Mucosa of stomach (tissue), 1 donor: Measurements from ENCODE around the gene AKAP6.

ENCODE experiments used
- H3K27me3 ChIP-seq: one replicate; pipeline ENCODE4 v1.7.0; 2013; ENCODE audit warnings: mild to moderate bottlenecking, low read length; ENCODE audit not compliant: control insufficient read depth, insufficient read depth
- H3K36me3 ChIP-seq: one replicate; pipeline ENCODE4 v1.7.0; 2013; ENCODE audit warnings: low read length; ENCODE audit not compliant: control insufficient read depth, insufficient read depth
- H3K4me1 ChIP-seq: one replicate; pipeline ENCODE4 v1.7.0; 2013; ENCODE audit warnings: mild to moderate bottlenecking, low read length; ENCODE audit not compliant: control insufficient read depth, insufficient read depth
- H3K4me3 ChIP-seq: one replicate; pipeline ENCODE4 v1.7.0; 2013; ENCODE audit warnings: low read length
- H3K9ac ChIP-seq: one replicate; pipeline ENCODE4 v1.7.0; 2013; ENCODE audit warnings: mild to moderate bottlenecking, low read length, moderate library complexity
- H3K9me3 ChIP-seq: one replicate; pipeline ENCODE4 v1.7.0; 2013; ENCODE audit warnings: mild to moderate bottlenecking, low read length, moderate library complexity; ENCODE audit not compliant: control insufficient read depth
- donor health status: Pancreatic carcinoma.

Gene AKAP6

GRCh38 chr14:32481707-32482106 lies 152.6 kb downstream of the AKAP6 start:
- Histone ChIP-seq H3K27me3 (no peaks in the 10 kb centered on the region), H3K4me1 (no peaks in the 10 kb centered on the region), H3K9me3 (no peaks in the 10 kb centered on the region), H3K9ac (no peak overlapping the region), H3K36me3 (no peaks in the 10 kb centered on the region), H3K4me3 (no peak overlapping the region)

GRCh38 chr14:32491416-32492016 lies 162.4 kb downstream of the AKAP6 start:
- Histone ChIP-seq H3K9ac (no peak overlapping the region), H3K9me3 (no peaks in the 10 kb centered on the region), H3K27me3 (no peaks in the 10 kb centered on the region), H3K4me1 (no peaks in the 10 kb centered on the region), H3K4me3 (no peak overlapping the region), H3K36me3 (no peaks in the 10 kb centered on the region)

- H3K4me3 ChIP-seq: no peak overlapping the region
- no peaks in the 10 kb centered on the region for H3K9me3 ChIP-seq
- no peaks in the 10 kb centered on the region for H3K36me3 ChIP-seq
- no peak overlapping the region for H3K9ac ChIP-seq
- no peaks in the 10 kb centered on the region for H3K27me3 ChIP-seq
- H3K4me1 ChIP-seq: no peaks in the 10 kb centered on the region
Observed at GRCh38 chr14:32492457-32492856, 163.4 kb downstream of the AKAP6 start.

GRCh38 chr14:32494609-32495434 lies 165.7 kb downstream of the AKAP6 start:
- Histone ChIP-seq H3K9me3 (no peaks in the 10 kb centered on the region), H3K36me3 (no peaks in the 10 kb centered on the region), H3K4me1 (no peaks in the 10 kb centered on the region), H3K4me3 (no peak overlapping the region), H3K27me3 (no peaks in the 10 kb centered on the region), H3K9ac (no peak overlapping the region)

- H3K4me1 ChIP-seq: no peaks in the 10 kb centered on the region
- H3K36me3 ChIP-seq: no peaks in the 10 kb centered on the region
- no peak overlapping the region for H3K4me3 ChIP-seq
- H3K27me3 ChIP-seq: no peaks in the 10 kb centered on the region
- no peaks in the 10 kb centered on the region for H3K9me3 ChIP-seq
- H3K9ac ChIP-seq: no peak overlapping the region
Observed at GRCh38 chr14:32495435-32495734, 166.3 kb downstream of the AKAP6 start.

- no peak overlapping the region for H3K9ac ChIP-seq
Observed at GRCh38 chr14:32497248-32497647, 168.2 kb downstream of the AKAP6 start.

GRCh38 chr14:32507029-32507984 lies 178.2 kb downstream of the AKAP6 start:
- no peaks in the 10 kb centered on the region for H3K9me3 ChIP-seq
- no peaks in the 10 kb centered on the region for H3K27me3 ChIP-seq
- no peak overlapping the region for H3K4me3 ChIP-seq
- H3K36me3 ChIP-seq: no peaks in the 10 kb centered on the region
- peaks cover 11% of the 10 kb centered on the region for H3K4me1 ChIP-seq
- no peak overlapping the region for H3K9ac ChIP-seq

More at GRCh38 chr14:32497248-32497647, 168.2 kb downstream of the AKAP6 start:
- no peaks in the 10 kb centered on the region for H3K27me3 ChIP-seq
- H3K4me3 ChIP-seq: no peak overlapping the region
- H3K9me3 ChIP-seq: no peaks in the 10 kb centered on the region
- no peaks in the 10 kb centered on the region for H3K4me1 ChIP-seq
- no peaks in the 10 kb centered on the region for H3K36me3 ChIP-seq

- Histone ChIP-seq H3K9ac (no peak overlapping the region), H3K4me1 (peaks cover 11% of the 10 kb centered on the region)
Observed at GRCh38 chr14:32508281-32508680, 179.2 kb downstream of the AKAP6 start.

GRCh38 chr14:32509632-32510187 lies 180.6 kb downstream of the AKAP6 start:
- Histone ChIP-seq H3K4me1 (peaks cover 11% of the 10 kb centered on the region), H3K9ac (no peak overlapping the region), H3K9me3 (no peaks in the 10 kb centered on the region), H3K27me3 (no peaks in the 10 kb centered on the region), H3K36me3 (no peaks in the 10 kb centered on the region), H3K4me3 (no peak overlapping the region)

More at GRCh38 chr14:32508281-32508680, 179.2 kb downstream of the AKAP6 start:
- Histone ChIP-seq H3K9me3 (no peaks in the 10 kb centered on the region), H3K4me3 (no peak overlapping the region), H3K36me3 (no peaks in the 10 kb centered on the region), H3K27me3 (no peaks in the 10 kb centered on the region)

GRCh38 chr14:32510815-32511214 lies 181.7 kb downstream of the AKAP6 start:
- H3K9me3 ChIP-seq: no peaks in the 10 kb centered on the region
- peaks cover 11% of the 10 kb centered on the region for H3K4me1 ChIP-seq
- no peaks in the 10 kb centered on the region for H3K27me3 ChIP-seq
- no peak overlapping the region for H3K9ac ChIP-seq
- no peak overlapping the region for H3K4me3 ChIP-seq
- no peaks in the 10 kb centered on the region for H3K36me3 ChIP-seq

- Histone ChIP-seq H3K4me3 (no peak overlapping the region), H3K9ac (no peak overlapping the region), H3K4me1 (peaks cover 11% of the 10 kb centered on the region)
Observed at GRCh38 chr14:32512348-32512747, 183.2 kb downstream of the AKAP6 start.

More at GRCh38 chr14:32512348-32512747, 183.2 kb downstream of the AKAP6 start:
- Histone ChIP-seq H3K36me3 (no peaks in the 10 kb centered on the region), H3K9me3 (no peaks in the 10 kb centered on the region), H3K27me3 (no peaks in the 10 kb centered on the region)
